Esophagus squamous epithelium (tissue), 5 donors: ENCODE measurements around the gene COL4A6. TPM values are rescaled to one million over a fixed set of nuclear protein-coding genes. Genes with fewer than 3 reads are reported as not detected.

Source experiments
- DNase-seq: peaks from one replicate; lab custom pipeline; 2025; lab: John Stamatoyannopoulos, UW
- H3K27ac ChIP-seq, 4 donors: fragments of 200-600 bp; sonication (generic); one replicate each; pipeline ENCODE4 v1.5.1; 2016 to 2019; ENCODE audit warnings: mild to moderate bottlenecking in 1 of 4
- H3K27me3 ChIP-seq, 4 donors: fragments of 200-600 bp; sonication (generic); 1 replicate in 3 of 4; 2 replicates in 1 of 4; pipeline versions ENCODE4 v1.5.1 to v1.6.0; 2017 to 2021; ENCODE audit warnings: antibody characterized with exemption in 1 of 4
- H3K36me3 ChIP-seq, 3 donors: fragments of 200-600 bp; sonication (generic); one replicate each; pipeline ENCODE4 v1.5.1; 2016 to 2019
- H3K4me1 ChIP-seq, 3 donors: fragments of 200-600 bp; sonication (generic); one replicate each; pipeline ENCODE4 v1.5.1; 2017 to 2019
- H3K4me3 ChIP-seq, 4 donors: fragments of 200-600 bp; sonication (generic); 1 replicate in 3 of 4; 2 replicates in 1 of 4; pipeline ENCODE4 v1.5.1; 2016 to 2019; ENCODE audit warnings: mild to moderate bottlenecking in 2 of 4, moderate library complexity in 1 of 4
- H3K9me3 ChIP-seq, 3 donors: fragments of 200-600 bp; sonication (generic); one replicate each; pipeline ENCODE4 v1.5.1; 2016 to 2019
- POLR2A ChIP-seq, 4 donors: fragments of 450-650 bp; IDR thresholded peaks; one replicate each; pipeline ENCODE4 v1.6.1; 2017; ENCODE audit warnings: antibody characterized with exemption in 4 of 4, mild to moderate bottlenecking in 4 of 4, moderate library complexity in 3 of 4
- WGBS, 2 donors: methylation state at CpG; one replicate each; pipeline ENCODE4 v1.1.5; 2018; 5-methylcytosine and 5-hydroxymethylcytosine counted together
- intact Hi-C: fragments of 100-400 bp; cut with DNase I; formaldehyde crosslinking; loops from one replicate; pipeline ENCODE4 v1.15.0; 2022
- total RNA-seq, 4 donors: library from RNA; depleted of rRNA; stranded (reverse); fragments of >200 nt; gene quantifications; one replicate each; pipeline ENCODE4 v1.1.0, GENCODE V29; 2016
- TF ChIP-seq, protein P1 (sequence below), 6 experiments: fragments of 450-650 bp in 4 of 6; fragments of 200-600 bp in 2 of 6; sonication (generic) in 2 of 6; IDR thresholded peaks; one replicate each; pipeline ENCODE4 v1.5.1; 2016 to 2019; ENCODE audit warnings: antibody characterized with exemption in 6 of 6, mild to moderate bottlenecking in 4 of 6, moderate library complexity in 4 of 6
- donor health status: DM: yes; HTN: yes; CAD: no.

COL4A6 gene
- total RNA-seq, 4 donors from 2014 or later, result 1.1 to 6.5 (median 2.9) TPM

DNA sequence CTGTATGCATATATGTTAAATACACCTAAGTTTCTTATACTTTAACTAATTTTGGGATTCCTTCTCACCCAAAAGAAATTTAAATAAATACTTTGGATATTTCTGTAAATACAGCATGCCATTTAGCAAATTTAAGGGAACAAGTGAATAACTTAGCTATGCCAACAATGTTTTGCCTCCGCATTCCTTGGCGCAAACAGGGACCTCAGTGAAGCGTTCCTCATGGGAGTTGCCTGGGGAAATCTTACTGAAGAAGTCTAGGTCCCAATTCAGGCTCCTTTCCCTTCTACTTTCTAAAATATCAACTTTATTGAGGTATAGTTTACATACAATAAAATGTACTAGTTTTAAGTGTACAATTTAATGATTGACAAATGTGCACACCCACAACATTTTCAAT lies 26.4 kb upstream of the COL4A6 start:
- no peaks in the 10 kb centered on the region for H3K27me3 ChIP-seq
- H3K9me3 ChIP-seq, result no peaks in the 10 kb centered on the region
- H3K27ac ChIP-seq, result no peak overlapping the region
- 72 to 78% methylated on average over 2 to 3 of the region's 3 CpGs for WGBS, 2 donors
- intact Hi-C loops, result no loop called here
- no peak for DNase-seq
- no peaks in the 10 kb centered on the region for H3K36me3 ChIP-seq
- TF ChIP-seq, protein P1, sequence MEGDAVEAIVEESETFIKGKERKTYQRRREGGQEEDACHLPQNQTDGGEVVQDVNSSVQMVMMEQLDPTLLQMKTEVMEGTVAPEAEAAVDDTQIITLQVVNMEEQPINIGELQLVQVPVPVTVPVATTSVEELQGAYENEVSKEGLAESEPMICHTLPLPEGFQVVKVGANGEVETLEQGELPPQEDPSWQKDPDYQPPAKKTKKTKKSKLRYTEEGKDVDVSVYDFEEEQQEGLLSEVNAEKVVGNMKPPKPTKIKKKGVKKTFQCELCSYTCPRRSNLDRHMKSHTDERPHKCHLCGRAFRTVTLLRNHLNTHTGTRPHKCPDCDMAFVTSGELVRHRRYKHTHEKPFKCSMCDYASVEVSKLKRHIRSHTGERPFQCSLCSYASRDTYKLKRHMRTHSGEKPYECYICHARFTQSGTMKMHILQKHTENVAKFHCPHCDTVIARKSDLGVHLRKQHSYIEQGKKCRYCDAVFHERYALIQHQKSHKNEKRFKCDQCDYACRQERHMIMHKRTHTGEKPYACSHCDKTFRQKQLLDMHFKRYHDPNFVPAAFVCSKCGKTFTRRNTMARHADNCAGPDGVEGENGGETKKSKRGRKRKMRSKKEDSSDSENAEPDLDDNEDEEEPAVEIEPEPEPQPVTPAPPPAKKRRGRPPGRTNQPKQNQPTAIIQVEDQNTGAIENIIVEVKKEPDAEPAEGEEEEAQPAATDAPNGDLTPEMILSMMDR (IDR thresholded peaks at IDR 0.05), result no peak
- TF ChIP-seq POLR2A (IDR thresholded peaks at IDR 0.05), result no peak
- H3K4me3 ChIP-seq, result no peak overlapping the region
- no peaks in the 10 kb centered on the region for H3K4me1 ChIP-seq

DNA sequence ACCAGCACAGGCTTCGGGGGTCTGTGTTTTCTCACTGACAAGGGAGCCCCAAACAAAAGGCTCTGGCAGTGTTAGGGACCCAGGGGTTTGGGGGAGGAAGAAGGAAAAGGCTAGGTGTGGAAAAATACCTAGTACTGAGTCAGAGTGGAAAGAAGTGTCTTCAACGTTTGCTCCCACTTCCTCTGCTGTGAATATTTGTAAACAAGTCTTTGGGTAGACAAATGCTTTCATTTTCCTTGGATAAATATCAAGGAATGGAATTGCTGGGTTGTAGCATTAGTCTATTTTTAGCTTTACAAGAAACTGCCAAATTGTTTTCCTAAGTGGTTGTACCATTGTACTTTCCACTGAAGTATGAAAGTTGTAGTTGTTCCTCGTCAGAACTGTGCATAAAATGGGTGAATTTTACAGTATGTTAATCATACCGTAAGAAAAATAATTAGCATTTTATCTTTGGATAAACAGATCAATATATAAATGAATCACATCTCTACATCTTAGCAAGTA lies 18.8 kb upstream of the COL4A6 start:
- WGBS, 2 donors, result 46 to 56% methylated on average over 4 of the region's 4 CpGs
- Histone ChIP-seq H3K27ac (no peak overlapping the region), H3K27me3 (no peaks in the 10 kb centered on the region), H3K9me3 (no peaks in the 10 kb centered on the region), H3K36me3 (no peaks in the 10 kb centered on the region), H3K4me1 (no peaks in the 10 kb centered on the region), H3K4me3 (no peak overlapping the region)
- intact Hi-C loops, result no loop called here
- no peak for TF ChIP-seq POLR2A (IDR thresholded peaks at IDR 0.05)
- TF ChIP-seq, protein P1 (IDR thresholded peaks at IDR 0.05), result no peak
- DNase-seq, result no peak

DNA sequence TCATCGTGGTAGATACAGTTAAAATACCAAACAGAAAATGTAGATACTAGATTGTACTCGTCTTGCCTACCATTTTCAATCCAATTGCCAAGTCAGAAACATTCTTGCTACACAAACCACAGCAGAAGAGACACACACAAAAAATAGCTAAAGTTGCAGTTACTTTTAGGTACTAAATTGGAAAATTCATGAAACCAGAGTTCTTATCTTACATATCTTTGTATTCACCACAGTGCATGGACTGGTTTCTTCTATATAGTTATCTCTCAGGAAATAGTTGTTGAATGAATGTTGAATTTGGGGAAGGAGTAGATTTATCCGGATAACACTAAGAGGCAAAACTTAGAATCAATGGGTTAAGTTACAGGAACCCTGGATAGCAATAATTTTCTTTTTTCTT lies 15.6 kb upstream of the COL4A6 start:
- 56 to 80% methylated on average over 3 of the region's 3 CpGs for WGBS, 2 donors

DNA sequence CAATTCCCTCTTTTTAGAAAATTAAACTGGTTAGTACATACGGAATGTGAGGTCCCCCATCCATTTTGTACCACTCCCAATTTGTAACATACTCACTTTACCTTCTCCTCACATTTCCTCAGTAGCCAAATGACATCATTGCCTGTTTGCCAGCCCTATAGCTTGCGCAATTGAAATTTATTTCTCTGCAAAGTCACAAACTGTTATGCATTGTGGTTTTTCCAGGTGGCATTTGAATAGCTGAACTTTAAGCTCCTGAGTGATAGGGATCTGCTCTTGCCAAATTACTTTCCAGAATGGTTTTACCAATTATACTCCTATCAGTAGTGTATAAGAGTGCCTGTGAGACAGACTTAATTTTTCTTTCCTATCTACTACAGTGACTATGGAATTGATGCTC lies 9.1 kb upstream of the COL4A6 start:
- intact Hi-C loops, result no loop called here
- no peak for DNase-seq

More for the DNA sequence above, 15.6 kb upstream of the COL4A6 start:
- TF ChIP-seq, protein P1 (IDR thresholded peaks at IDR 0.05), result no peak
- TF ChIP-seq POLR2A (IDR thresholded peaks at IDR 0.05), result no peak
- DNase-seq, result no peak
- H3K9me3 ChIP-seq, result no peaks in the 10 kb centered on the region
- intact Hi-C loops, result no loop called here
- no peaks in the 10 kb centered on the region for H3K36me3 ChIP-seq
- H3K4me3 ChIP-seq, result no peak overlapping the region
- no peak overlapping the region for H3K27ac ChIP-seq
- no peaks in the 10 kb centered on the region for H3K27me3 ChIP-seq
- no peaks in the 10 kb centered on the region for H3K4me1 ChIP-seq

DNA sequence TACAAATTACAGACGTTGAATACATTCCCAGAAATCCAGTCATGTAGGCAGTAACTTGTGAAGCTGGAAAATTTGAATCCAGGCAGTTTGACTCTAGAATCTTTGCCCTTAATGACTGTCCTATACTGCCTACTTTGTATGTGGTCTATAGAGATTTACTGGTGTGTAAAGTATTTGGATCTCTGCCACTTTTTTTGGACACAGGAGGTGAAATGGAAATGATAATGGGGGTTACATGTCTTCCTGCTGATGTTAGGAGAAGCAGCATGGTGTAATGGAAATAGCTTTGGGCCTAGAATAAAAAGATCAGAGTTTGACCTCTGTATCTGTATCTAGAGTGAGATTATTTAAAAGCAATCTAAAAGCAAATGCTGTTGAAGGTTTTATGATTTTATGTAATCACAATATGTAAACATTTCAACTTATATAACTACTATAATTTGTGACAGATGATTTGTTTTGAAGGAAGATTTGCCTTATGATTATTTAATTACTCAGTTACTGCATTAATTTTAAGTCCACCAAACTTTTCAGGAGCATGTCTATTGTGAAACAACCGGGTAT lies 4.8 kb upstream of the COL4A6 start:
- Histone ChIP-seq H3K4me3 (peak overlapping the region in 2 of 4 donors; percentile 55 to 63), H3K9me3 (no peaks in the 10 kb centered on the region), H3K27me3 (no peaks in the 10 kb centered on the region), H3K36me3 (no peaks in the 10 kb centered on the region), H3K27ac (peak overlapping the region in 3 of 4 donors; percentile 17 to 48 (median 39)), H3K4me1 (peaks cover 0 to 19% (median 0%) of the 10 kb centered on the region in 3 donors)
- intact Hi-C loops, result no loop called here
- no peak for DNase-seq
- no peak for TF ChIP-seq POLR2A (IDR thresholded peaks at IDR 0.05)
- TF ChIP-seq, protein P1 (IDR thresholded peaks at IDR 0.05), result no peak
- 23 to 33% methylated on average over 2 of the region's 2 CpGs for WGBS, 2 donors

More for the DNA sequence above, 9.1 kb upstream of the COL4A6 start:
- no peak overlapping the region for H3K27ac ChIP-seq
- H3K36me3 ChIP-seq, result no peaks in the 10 kb centered on the region
- no peak overlapping the region for H3K4me3 ChIP-seq
- WGBS, 2 donors, result 34 to 55% methylated on average over 2 of the region's 2 CpGs
- no peaks in the 10 kb centered on the region for H3K9me3 ChIP-seq
- H3K27me3 ChIP-seq, result no peaks in the 10 kb centered on the region
- TF ChIP-seq, protein P1 (IDR thresholded peaks at IDR 0.05), result no peak
- no peak for TF ChIP-seq POLR2A (IDR thresholded peaks at IDR 0.05)
- no peaks in the 10 kb centered on the region for H3K4me1 ChIP-seq
